ENCODE measurements around the gene WFIKKN1.
A peak's percentile ranks its signal among the peaks of the same experiment; 100 is the strongest.
"Not testable (repeated sequence)": the region's sequence is repeated elsewhere in the genome, so short reads cannot be mapped to it uniquely, and the experiment has no call there.

WFIKKN1 gene

DNA sequence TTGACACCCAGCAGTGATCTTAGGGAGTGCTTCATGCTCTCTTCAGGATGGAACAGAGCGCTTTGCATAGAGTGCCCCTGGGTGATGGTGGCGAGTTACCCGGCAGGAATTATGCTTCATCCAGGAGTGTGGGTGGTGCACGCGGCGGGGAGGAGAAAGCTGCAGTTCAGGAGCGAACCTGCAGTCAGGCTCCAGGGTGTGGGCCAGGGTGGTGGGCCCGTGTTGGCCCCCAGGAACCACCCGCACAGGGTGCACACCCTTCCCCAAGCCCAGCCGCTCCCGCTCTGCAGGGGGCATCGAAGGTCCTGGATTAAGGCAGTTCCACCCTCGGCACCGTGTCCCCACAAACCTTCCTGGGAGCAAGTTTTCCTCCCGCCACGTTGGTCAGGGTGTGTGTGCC is 37.0 kb upstream of the WFIKKN1 start:
- no peak for DNase-seq (ENCODE audit: low read depth in 1 of 2, low spot score in 1 of 2)

DNA sequence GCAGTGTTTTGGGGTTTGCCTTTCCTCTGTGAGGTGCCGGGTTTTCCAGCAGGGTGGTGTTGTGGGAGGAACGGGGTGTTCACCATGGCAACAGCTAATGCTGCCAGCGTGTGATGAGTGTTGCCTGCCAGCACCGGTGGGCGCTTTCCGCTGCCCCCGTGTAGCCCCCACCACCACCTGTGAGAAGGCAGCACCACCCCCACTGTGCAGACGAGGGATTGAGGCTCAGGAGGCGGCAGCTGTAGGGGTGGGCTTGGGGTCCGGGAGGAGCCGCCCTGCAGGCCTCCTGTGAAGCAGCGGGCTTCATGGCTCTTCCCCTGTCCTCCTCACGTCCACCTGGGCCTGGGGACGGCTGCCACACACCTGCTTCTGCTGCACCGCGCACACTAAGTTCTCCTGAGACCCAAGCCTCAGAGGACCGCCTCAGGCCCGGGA is 35.7 kb upstream of the WFIKKN1 start:
- no peak for DNase-seq (ENCODE audit: low read depth in 1 of 2, low spot score in 1 of 2)

DNA sequence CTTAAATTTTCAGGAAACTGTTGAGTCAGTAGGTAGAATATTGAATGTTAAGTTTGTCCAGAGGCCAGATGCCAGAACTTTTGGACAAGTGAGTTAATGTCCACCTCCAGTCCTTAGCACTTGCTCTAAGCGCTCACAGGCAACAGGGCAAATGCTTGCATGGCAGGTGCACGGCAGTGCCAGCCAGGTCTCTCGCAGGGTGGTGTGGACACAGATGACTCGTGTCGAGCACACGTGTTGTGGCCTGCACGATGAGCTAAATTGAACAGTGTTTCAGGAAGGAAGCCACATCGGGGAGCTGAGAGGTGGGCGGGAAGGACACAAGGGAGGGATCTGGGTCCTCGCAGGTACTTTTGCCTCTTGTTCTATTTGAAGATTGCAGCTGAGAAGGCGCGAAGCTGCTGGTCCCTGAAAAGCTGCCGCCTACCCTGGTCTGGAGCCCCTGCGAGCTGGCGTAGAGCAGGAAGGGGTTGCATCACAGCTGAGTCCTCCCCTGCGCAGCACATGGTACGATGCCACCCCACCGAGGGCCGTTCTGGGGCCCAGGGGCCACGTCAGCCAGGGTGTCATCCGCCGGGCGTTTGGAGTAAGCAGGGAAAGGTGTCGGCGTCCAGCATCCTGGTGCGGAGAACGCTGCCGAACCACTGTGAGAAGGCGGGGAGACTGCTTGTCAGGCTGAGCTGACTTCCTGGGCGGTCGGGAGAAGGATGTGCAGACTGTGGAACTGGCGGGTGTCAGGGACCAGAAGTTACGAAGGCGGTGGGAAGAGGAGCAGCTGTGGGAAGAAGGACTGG is 34.6 kb upstream of the WFIKKN1 start:
- no peak for DNase-seq (ENCODE audit: low read depth in 1 of 2, low spot score in 1 of 2)

DNA sequence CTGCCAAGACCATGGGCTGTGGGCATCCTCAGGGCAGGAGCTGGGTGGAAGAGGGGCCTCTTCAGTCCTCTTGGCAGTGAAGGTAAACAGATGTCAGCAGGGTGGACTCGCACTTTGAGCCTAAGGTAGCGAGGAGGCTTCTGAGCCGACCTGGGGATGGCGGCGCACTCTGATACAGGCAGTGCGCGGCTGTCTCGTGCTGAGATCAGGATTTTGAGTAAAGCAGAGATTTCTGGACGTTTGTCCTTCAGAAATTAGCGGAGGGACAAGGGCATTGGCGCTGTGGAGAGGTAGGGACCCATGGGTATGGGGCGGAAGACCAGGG is 34.1 kb upstream of the WFIKKN1 start:
- DNase-seq (ENCODE audit: low read depth in 1 of 2, low spot score in 1 of 2): no peak

DNA sequence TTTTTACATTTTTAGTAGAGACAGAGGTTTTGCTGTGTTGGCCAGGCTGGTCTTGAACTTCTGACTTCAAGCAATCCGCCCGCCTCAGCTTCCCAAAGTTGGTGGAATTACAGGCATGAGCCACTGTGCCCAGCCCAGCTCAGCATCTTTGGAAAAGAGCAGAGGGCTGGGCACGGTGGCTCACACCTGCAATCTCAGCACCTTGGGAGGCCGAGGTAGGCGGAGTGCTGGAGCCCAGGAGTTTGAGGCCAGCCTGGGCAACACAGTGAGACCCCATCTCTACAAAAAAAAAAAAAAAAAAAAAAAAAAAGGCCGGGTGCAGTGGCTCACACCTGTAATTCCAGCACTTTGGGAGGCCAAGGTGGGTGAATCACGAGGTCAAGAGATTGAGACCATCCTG is 33.1 kb upstream of the WFIKKN1 start:
- DNase-seq (ENCODE audit: low read depth in 1 of 2, low spot score in 1 of 2): not testable (repeated sequence)

DNA sequence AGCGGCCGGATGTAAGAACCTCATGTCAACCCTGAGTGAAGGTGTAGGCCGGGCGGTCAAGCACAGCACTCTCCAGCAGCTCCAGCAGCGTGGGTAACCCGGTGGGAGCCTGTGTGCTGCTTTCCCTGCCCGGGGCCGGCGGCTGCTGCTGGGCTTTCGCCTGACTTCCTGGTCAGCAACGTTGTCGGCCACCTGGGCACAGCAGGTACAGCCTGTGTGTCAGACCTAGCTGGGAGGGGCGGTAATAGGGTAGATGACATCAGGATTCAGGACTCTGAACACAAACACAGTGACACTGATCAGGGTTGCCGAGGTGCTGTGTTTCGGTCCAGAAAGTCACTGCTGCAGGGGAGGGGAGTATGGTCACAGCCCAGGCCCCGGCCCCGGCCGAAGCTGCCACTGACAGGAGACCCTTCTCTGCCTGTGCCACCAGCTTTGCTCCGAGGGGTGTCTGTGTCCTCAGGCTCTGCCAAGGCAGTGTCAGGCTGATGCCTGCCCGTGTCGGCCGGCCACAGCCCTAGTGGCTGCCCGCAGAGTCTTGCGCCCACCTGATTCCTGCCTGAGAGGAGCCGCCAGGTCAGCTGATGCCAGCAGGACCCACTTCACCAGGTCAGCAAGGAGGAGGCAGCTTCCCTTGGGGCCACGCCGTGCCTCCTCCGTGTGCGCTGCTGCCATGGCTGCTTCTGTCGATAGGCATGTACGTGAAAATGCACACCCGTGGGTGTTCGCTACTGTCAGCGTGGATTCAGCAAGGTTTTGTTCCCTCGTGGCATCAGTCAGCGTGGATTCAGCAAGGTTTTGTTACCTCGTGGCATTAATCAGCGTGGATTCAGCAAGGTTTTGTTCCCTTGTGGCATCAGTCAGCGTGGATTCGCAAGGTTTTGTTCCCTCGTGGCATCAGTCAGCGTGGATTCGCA is 31.7 kb upstream of the WFIKKN1 start:
- no peak for DNase-seq (ENCODE audit: low read depth in 1 of 2, low spot score in 1 of 2)

DNA sequence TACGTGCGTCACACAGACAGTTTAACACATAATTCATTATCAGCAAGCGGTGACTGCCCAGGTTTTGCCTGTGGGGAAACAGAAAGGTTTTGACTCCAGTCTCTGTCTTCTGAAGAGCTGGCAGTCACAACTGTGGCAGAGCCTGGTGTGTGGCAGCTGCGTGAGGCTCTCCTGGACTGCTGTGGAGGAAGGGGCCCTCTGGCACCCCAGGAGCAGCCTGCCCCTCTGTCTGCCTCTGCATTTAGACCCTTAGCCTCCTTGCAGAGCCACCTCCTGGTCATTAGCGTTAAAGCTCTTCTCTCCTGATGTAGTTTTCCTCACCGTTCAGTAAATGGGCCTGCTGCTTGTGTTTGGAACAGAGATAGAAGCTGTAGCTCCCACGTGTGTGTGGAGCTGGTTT is 30.0 kb upstream of the WFIKKN1 start:
- no peak for DNase-seq (ENCODE audit: low read depth in 1 of 2, low spot score in 1 of 2)

DNA sequence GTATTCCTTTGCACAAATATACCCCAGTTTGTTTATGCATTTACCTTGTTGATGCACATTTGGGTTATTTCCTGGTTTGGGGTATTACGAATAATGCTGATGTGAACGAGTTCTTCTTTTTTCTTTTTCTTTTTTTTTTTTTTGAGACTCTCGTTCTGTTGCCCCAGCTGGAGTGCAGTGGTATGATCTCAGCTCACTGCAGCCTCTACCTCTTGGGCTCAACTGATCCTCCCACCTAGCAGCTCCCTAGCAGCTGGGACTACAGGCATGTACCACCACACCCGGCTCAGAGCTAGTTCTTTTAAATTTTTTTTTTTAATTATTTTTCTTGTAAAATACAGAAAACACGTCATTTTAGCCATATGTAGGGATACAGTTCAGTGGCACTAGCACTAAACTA is 26.9 kb upstream of the WFIKKN1 start:
- DNase-seq (ENCODE audit: low read depth in 1 of 2, low spot score in 1 of 2): no peak

DNA sequence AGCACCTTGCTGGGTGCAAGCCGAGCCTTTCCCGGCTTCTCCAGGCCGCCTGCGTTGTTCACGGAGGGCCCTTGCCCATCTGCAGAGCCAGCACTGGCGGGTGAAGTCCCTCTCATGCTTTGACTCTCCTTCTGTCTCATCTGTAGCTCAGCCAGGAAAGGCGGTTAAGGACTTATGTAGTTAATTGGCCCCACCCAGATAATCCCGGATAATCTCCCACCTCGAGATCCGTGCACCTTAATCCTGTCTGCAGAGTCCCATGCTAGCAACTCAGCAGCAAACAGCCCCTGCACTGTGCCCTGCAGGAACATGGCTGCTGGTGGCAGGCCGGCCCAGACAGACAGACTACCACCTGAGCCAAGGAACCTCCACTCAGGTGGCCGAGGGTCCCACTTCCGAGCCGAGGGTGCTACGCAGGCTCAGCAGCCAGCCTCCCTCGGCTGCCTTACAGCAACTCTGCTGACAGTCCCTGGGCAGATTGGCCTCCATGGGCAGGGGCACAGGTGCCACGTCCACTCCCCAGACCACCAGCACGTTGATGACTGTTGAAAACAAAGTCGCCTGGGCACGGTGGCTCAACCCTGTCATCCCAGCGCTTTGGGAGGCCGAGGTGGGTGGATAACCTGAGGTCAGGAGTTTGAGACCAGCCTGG is 24.0 kb upstream of the WFIKKN1 start:
- DNase-seq (ENCODE audit: low read depth in 1 of 2, low spot score in 1 of 2): no peak

DNA sequence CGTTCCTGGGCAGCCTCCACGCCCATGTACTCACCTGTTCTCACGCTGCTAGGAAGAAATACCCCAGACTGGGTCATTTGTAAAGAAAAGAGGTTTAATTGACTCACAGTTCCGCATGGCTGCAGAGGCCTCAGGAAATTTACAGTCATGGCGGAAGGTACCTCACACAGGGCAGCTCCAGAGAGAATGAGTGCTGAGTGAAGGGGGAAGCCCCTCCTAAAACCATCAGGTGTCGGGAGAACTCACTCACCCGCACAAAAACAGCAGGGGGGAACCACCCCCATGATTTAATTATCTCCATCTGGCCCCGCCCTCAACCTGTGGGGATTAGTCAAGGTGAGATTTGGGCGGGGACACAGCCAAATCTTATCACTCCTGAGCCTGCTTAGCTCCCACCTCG is 22.8 kb upstream of the WFIKKN1 start:
- peak in 1 of 2 donors; percentile 32 for DNase-seq (ENCODE audit: low read depth in 1 of 2, low spot score in 1 of 2)

DNA sequence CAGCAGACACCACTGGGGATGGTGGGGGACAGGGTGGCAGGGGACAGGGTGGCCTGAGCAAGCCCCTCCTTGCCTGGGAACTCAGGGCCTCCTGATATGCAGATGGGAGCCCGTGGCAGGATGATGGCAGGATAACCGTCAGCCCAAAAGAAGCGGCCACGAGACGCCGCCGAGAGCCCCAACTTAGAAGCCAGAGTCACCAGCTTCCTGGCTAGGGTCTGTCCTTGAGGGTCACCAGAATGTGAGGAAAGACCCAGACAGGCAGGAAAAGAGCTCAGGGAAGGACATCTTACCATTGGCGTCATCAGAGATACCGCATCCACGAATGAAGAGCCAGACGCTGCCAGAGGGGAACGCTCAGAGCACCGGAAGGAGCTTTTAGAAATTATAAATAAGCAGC is 21.5 kb upstream of the WFIKKN1 start:
- DNase-seq (ENCODE audit: low read depth in 1 of 2, low spot score in 1 of 2): no peak

DNA sequence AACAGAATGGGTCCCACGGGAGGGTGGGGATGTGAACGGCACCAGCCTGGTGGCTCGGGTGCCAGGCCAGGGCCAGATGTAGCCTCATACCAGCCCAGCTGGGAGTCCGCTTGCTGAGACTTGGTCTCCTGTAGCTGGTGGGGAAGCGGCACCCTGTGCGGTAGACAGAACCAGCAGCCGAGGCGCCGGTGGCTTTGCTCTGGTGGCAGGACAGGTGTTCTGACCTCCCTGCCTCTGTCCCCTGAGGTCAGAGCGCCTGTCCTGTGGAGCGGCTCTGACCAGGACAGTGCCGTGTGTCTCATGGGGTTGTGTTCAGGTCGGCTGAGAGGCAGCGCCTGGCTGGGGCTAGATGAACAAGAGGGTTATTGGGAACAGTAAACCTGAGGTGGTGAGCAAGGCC is 20.8 kb upstream of the WFIKKN1 start:
- DNase-seq (ENCODE audit: low read depth in 1 of 2, low spot score in 1 of 2): no peak

DNA sequence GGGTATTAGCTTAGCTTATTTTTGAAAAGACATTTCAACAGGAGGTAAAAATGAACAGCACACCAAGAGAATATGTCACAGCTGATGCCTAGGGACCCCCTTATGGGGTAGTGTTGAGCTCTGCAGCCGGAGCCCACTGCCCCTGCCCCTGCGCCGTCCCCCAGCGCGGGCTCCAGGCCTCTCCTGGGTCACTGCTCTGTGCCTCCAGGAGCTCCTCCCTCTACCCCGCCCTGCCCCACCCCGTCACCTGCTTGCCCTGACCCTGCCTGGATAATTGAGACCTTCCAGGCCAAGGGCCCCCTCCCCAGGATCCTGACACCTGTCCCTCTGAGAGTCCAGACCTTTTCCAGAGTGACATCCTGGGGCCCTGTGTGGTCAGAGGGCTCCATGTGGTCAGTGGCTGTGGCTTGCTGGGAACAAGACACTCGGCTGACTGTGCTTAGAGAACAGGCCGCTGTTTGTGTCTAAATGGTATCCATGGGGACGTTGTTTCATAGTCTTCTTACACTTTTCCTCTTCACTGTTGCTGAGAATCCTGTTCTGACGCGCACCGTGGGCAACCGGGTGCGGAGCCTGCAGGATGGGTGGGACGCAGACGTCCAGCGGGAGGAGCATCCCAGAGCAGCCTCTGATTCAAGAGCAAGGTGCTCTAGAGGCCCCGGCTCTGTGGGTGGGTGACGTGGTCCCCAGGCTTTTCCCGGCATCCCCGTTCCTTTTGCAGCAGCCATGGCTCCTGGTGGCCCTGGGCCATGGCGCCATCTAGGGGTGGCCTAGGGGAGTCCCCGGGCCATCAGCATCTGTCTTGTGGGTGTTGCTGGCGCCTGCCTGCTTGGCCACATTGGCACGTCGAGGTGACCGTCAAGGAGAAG is 20.0 kb upstream of the WFIKKN1 start:
- DNase-seq (ENCODE audit: low read depth in 1 of 2, low spot score in 1 of 2): peak; percentile 29 to 32

DNA sequence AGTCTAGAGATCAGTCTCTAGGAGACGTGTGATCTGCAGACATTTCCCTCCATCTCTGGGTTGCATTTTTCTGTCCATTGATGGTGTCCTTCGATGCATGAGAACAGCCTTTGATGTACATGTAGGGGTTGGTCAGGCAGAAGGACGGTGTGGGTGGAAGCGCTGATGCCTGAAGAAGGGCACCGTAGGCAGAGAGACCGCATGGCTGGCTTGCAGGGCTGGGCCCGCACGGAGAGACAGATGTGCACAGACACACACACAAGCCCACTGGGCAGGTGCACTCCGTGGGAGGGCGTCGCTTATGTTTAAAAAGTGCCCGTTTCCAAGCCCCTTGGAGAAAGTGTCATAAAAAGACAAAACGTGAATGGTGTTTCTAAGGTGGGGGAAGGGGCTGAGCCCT is 15.7 kb upstream of the WFIKKN1 start:
- no peak for DNase-seq (ENCODE audit: low read depth in 1 of 2, low spot score in 1 of 2)

DNA sequence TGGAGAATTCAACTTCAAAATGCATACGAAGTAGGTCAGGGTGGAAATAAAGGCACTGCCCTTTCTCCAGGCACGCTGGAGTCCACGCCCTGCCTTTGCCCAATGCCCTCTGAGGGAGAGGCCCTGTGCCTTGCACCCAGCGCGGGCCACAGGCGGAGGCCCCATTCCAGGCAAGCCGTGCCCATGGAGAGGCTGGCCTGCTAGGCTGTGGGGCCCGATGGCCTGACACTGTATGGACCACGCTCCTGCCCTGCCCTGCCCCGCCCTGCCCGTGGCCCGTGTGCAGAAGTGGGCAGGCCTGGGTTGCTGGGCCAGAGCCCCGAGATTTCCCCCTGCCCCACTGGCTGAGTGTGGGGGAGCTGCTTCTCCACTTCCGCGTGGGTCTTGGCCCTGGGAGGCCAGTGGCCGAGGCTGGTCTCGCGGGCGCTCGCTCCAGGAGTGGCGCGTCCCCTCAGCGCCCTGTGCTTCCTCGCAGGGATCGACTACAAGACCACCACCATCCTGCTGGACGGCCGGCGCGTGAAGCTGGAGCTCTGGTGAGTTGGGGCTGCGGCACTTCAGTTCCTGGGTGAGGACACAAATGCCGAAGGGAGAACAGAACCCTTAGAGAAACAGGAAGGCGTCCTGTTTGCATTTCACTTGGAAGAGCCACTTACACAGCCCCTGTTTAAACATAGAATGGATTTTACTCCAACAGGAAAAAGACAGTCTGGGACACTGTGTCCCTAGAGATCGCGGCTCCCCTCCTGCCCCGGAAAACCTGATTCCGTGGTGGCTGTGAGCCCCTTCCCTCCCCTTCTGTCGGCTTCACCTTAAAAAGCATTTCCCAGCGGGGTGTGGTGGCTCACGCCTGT is 13.8 kb upstream of the WFIKKN1 start:
- DNase-seq (ENCODE audit: low read depth in 1 of 2, low spot score in 1 of 2): no peak

DNA sequence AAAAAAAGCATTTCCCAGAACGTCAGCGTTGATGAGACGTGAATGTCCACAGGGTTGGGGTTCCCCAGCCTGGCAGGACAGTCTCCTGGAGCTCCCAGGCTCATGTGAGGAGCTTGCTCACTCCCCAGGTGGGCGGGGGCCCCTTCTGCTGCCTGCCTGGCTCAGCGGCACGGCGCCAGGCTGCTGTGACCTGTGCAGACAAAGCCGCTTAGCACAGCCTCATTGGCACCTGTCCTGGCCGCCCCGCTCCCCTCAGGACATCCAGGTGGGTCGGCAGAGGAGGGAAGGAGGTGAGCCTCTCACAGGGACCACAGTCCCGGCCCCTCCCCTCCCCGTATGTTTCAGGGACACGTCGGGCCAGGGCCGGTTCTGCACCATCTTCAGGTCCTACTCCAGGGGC is 12.9 kb upstream of the WFIKKN1 start:
- no peak for DNase-seq (ENCODE audit: low read depth in 1 of 2, low spot score in 1 of 2)

DNA sequence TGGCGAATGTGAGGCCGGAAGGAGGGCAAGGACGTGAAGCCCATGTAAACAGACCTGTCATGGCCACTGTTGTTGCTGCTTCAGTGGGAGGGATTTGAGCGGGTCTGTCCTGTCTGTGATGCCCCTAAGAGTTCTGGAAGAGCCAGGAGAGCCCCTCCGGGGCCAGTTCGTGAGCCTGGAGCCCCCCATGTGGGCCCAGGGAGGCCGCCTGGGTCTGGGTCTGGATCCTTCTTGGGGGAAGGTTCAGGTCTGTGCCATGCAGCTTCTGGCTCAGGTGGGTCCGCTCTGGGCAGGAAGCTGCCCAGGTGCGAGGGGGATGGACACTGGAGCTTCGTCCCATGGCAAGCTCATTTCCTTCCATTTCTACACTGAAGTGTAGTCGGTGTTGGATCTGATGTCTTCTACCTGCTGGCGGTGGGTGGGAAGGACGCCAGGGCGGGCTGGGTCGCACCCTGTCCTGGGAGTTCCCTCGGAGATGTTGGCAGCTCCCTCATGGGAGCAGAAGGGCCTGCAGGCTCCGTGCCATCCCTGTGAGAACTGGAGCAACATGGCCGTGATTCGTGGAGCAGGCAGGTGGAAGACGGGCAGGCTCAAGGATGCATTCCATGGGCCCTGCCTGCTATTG is 11.2 kb upstream of the WFIKKN1 start:
- DNase-seq (ENCODE audit: low read depth in 1 of 2, low spot score in 1 of 2): no peak

DNA sequence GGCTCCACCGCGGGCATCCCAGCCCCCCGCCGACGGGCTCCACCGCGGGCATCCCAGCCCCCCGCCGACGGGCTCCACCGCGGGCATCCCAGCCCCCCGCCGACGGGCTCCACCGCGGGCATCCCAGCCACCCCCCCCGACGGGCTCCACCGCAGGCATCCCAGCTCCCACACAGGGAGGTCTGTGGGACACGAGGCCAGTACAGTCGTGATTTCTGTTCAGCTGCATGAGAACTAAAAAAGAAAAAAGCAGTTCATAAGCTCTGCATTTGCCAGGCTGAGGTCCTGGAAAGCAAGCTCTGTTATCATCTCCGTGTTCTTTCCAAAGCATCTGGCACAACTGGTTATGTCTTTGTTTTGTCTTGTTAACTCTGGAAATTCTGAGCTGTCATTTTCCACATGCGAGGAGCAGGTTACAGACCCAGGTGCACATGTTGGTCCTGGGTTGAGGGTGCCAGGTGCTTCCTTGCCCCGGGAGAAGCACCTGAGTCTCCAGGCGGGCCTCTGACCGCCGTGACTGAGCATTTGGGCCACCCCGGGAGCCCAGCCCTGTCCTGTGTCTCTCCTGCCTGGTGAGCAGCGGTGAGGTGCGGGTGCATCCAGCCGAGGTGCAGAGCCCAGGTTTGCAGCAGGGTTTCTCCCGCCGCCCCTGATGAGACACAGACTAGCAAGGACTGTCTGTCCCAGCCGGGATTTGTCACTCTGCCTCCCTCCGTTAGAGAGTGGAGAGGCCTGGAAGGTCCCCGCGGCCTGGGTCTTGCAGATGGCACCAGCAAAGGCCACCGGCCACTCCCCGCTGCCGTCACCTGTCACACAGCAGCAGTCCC is 9.9 kb upstream of the WFIKKN1 start:
- DNase-seq (ENCODE audit: low read depth in 1 of 2, low spot score in 1 of 2): no peak
